GM23248 (cell line): Measurements from ENCODE around the gene LGALS3BP.

Source experiments
- EZH2 ChIP-seq: fragments of 200-600 bp; sonication (generic); IDR thresholded peaks from 2 replicates; pipeline ENCODE4 v1.6.1; 2018; ENCODE audit warnings: antibody characterized with exemption, mild to moderate bottlenecking; ENCODE audit not compliant: insufficient read depth, poor library complexity, severe bottlenecking
- EZH2phosphoT487 ChIP-seq: fragments of 200-600 bp; sonication (generic); IDR thresholded peaks from 2 replicates; pipeline ENCODE4 v1.6.1; 2018; ENCODE audit warnings: antibody characterized with exemption, moderate library complexity, mild to moderate bottlenecking, low read depth; ENCODE audit not compliant: insufficient read depth

DNA sequence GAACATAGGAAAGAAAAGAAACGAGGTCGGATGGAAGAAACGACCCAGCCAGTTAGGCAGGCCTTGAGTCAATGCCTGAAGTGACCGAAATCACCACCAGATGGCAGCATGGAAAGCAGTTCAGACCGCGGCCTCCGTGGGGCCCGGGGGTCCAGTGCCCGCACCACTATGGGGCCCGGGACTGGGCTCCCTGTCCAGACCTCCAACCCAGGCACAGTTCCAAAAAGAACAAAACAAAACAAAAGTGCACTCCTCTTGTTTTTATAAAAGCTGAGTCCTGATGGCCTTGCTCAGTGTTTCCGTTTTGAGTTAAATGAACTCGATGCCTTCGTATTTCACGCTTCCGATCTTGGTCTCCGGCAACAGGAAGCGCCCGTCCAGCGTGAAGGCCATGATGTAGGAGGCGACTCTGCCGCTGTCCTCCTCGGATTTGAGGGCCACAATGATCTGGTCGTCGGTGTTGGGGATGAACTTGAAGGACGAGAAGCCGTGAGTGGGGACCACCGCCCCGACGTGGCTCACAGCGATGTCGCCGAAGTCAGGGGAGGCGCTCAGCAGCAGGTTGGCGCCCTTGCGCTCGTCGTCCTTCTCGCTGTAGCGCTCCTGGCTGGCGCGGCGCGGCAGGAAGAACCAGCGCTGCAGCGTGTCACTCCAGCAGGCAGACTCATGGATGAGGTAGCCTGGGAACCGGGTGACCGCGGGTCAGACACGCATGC is 13.7 kb upstream of the LGALS3BP start:
- TF ChIP-seq EZH2 (no peak), EZH2phosphoT487 (no peak)
